Panc1 (cell line): Measurements from ENCODE around the gene CFAP141. TPM values are rescaled to one million over a fixed set of nuclear protein-coding genes. Genes with fewer than 3 reads are reported as not detected.

ENCODE experiments used
- ATAC-seq: fragments of 200-7000 bp; cut with Tn5 transposase; 2 replicates; pipeline ENCODE4 v1.9.1; 2020; ENCODE audit warnings: mild to moderate bottlenecking, moderate library complexity
- BruUV-seq: library from RNA; stranded (reverse); fragments of 400-500 nt; replicated peaks from 2 replicates; lab custom pipeline; 2021; lab: Mats Ljungman, UMichigan
- CTCF ChIA-PET: fragments of 300-600 bp; sonication (Branson Sonifier 250); formaldehyde crosslinking; loops from one replicate; lab custom pipeline; 2022; ENCODE audit warnings: antibody characterized with exemption; lab: Charles Lee
- POLR2A ChIA-PET: fragments of 300-600 bp; sonication (Branson Sonifier 250); formaldehyde crosslinking; loops from one replicate; lab custom pipeline; 2022; ENCODE audit warnings: antibody characterized with exemption; lab: Charles Lee
- DNase-seq: peaks from one replicate; pipeline ENCODE4 v3.0.0-alpha.2; 2010; ENCODE audit warnings: low read depth, low spot score
- H3K27ac ChIP-seq: 2 replicates; pipeline ENCODE4 v1.5.1; 2011; ENCODE audit warnings: mild to moderate bottlenecking, low read length, inconsistent platforms
- H3K27me3 ChIP-seq: fragments of 200-500 bp; sonication (Bioruptor generic); 2 replicates; pipeline ENCODE4 v1.6.0; 2014; ENCODE audit warnings: low read length, inconsistent platforms; ENCODE audit not compliant: control insufficient read depth, insufficient read depth
- H3K36me3 ChIP-seq: fragments of 200-500 bp; sonication (Bioruptor generic); 2 replicates; pipeline ENCODE4 v1.5.1; 2014; ENCODE audit warnings: inconsistent platforms, mild to moderate bottlenecking, low read length, moderate library complexity; ENCODE audit not compliant: control insufficient read depth, insufficient read depth
- H3K4me1 ChIP-seq: 2 replicates; pipeline ENCODE4 v1.5.1; 2011; ENCODE audit warnings: inconsistent platforms, mild to moderate bottlenecking, low read length, moderate library complexity; ENCODE audit not compliant: control insufficient read depth, insufficient read depth
- H3K4me3 ChIP-seq, 2 experiments: 2 replicates each; pipeline ENCODE4 v1.5.1; 2011 to 2012; ENCODE audit warnings: low read depth in 2 of 2, low read length in 2 of 2, mild to moderate bottlenecking in 2 of 2, inconsistent platforms in 1 of 2, moderate library complexity in 1 of 2
- H3K9me3 ChIP-seq: fragments of 200-500 bp; sonication (Bioruptor generic); 2 replicates; pipeline ENCODE4 v1.5.1; 2014; ENCODE audit warnings: low read depth, mild to moderate bottlenecking, inconsistent platforms, low read length, moderate library complexity; ENCODE audit not compliant: control insufficient read depth, insufficient read depth
- POLR2AphosphoS5 ChIP-seq: IDR thresholded peaks from 2 replicates; pipeline ENCODE4 v1.6.1; 2012; ENCODE audit warnings: mild to moderate bottlenecking, low read depth, low read length, moderate library complexity
- SIN3A ChIP-seq: IDR thresholded peaks from 2 replicates; pipeline ENCODE4 v1.6.1; 2012; ENCODE audit warnings: low read depth, mild to moderate bottlenecking, low read length, moderate library complexity, borderline replicate concordance; ENCODE audit not compliant: insufficient read depth
- TCF7L2 ChIP-seq: IDR thresholded peaks from 2 replicates; pipeline ENCODE4 v1.6.1; 2011; ENCODE audit warnings: mild to moderate bottlenecking, low read depth, low read length, inconsistent platforms
- in situ Hi-C: cut with HindIII; loops from 2 replicates; pipeline ENCODE4 v1.10.0; 2016; ENCODE audit warnings: low sequenced_read_pairs, low pct_unique_long_range_greater_than_20kb
- intact Hi-C: fragments of 100-400 bp; cut with micrococcal nuclease; formaldehyde crosslinking; loops from one replicate; pipeline ENCODE4 v1.10.0; 2022; ENCODE audit not compliant: unreplicated experiment
- total RNA-seq: library from RNA; stranded (reverse); gene quantifications from one replicate; pipeline ENCODE4 v1.2.1, GENCODE V29; 2021; ENCODE audit not compliant: unreplicated experiment
- TF ChIP-seq, protein P1 (sequence below), 2 experiments: IDR thresholded peaks; 2 replicates each; pipeline ENCODE4 v1.6.1; 2011 to 2012; ENCODE audit warnings: low read depth in 2 of 2, control low read depth in 1 of 2, low read length in 1 of 2, mild to moderate bottlenecking in 1 of 2, moderate library complexity in 1 of 2; ENCODE audit not compliant: insufficient read depth in 1 of 2
- TF ChIP-seq, protein P2 (sequence below): fragments of 450-650 bp; IDR thresholded peaks from 2 replicates; pipeline ENCODE4 v1.5.1; 2017; ENCODE audit warnings: mild to moderate bottlenecking

Gene CFAP141
- total RNA-seq, 1 experiment from 2014 or later = not detected

- DNase-seq (no peak), ATAC-seq (no peak)
- CTCF ChIA-PET = no interaction called here
- H3K4me1 ChIP-seq = peaks cover 18% of the 10 kb centered on the region
- H3K36me3 ChIP-seq = peaks cover under 1% of the 10 kb centered on the region
- no peaks in the 10 kb centered on the region for H3K27me3 ChIP-seq
- BruUV-seq = no TSS peak
- in situ Hi-C loops (no loop called here), intact Hi-C loops (no loop called here)
- POLR2A ChIA-PET = interaction anchor here (0.5 kb wide), 1 partner anchor 167 kb away, joined by 3 read pairs; no protein-coding TSS in a partner anchor
- H3K27ac ChIP-seq = no peak overlapping the region
- H3K9me3 ChIP-seq = no peaks in the 10 kb centered on the region
- TF ChIP-seq, protein P1, sequence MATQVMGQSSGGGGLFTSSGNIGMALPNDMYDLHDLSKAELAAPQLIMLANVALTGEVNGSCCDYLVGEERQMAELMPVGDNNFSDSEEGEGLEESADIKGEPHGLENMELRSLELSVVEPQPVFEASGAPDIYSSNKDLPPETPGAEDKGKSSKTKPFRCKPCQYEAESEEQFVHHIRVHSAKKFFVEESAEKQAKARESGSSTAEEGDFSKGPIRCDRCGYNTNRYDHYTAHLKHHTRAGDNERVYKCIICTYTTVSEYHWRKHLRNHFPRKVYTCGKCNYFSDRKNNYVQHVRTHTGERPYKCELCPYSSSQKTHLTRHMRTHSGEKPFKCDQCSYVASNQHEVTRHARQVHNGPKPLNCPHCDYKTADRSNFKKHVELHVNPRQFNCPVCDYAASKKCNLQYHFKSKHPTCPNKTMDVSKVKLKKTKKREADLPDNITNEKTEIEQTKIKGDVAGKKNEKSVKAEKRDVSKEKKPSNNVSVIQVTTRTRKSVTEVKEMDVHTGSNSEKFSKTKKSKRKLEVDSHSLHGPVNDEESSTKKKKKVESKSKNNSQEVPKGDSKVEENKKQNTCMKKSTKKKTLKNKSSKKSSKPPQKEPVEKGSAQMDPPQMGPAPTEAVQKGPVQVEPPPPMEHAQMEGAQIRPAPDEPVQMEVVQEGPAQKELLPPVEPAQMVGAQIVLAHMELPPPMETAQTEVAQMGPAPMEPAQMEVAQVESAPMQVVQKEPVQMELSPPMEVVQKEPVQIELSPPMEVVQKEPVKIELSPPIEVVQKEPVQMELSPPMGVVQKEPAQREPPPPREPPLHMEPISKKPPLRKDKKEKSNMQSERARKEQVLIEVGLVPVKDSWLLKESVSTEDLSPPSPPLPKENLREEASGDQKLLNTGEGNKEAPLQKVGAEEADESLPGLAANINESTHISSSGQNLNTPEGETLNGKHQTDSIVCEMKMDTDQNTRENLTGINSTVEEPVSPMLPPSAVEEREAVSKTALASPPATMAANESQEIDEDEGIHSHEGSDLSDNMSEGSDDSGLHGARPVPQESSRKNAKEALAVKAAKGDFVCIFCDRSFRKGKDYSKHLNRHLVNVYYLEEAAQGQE (IDR thresholded peaks at IDR 0.05; ENCODE audit: insufficient read depth in 1 of 2, low read depth in 2 of 2, low read length in 1 of 2) = no peak
- TF ChIP-seq TCF7L2 (no peak), SIN3A (no peak), POLR2AphosphoS5 (no peak)
- TF ChIP-seq, protein P2, sequence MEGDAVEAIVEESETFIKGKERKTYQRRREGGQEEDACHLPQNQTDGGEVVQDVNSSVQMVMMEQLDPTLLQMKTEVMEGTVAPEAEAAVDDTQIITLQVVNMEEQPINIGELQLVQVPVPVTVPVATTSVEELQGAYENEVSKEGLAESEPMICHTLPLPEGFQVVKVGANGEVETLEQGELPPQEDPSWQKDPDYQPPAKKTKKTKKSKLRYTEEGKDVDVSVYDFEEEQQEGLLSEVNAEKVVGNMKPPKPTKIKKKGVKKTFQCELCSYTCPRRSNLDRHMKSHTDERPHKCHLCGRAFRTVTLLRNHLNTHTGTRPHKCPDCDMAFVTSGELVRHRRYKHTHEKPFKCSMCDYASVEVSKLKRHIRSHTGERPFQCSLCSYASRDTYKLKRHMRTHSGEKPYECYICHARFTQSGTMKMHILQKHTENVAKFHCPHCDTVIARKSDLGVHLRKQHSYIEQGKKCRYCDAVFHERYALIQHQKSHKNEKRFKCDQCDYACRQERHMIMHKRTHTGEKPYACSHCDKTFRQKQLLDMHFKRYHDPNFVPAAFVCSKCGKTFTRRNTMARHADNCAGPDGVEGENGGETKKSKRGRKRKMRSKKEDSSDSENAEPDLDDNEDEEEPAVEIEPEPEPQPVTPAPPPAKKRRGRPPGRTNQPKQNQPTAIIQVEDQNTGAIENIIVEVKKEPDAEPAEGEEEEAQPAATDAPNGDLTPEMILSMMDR = no peak
- no peak overlapping the region for H3K4me3 ChIP-seq
Measured at GRCh38 chr1:154154053-154154452, 52.1 kb downstream of the CFAP141 start.

DNA sequence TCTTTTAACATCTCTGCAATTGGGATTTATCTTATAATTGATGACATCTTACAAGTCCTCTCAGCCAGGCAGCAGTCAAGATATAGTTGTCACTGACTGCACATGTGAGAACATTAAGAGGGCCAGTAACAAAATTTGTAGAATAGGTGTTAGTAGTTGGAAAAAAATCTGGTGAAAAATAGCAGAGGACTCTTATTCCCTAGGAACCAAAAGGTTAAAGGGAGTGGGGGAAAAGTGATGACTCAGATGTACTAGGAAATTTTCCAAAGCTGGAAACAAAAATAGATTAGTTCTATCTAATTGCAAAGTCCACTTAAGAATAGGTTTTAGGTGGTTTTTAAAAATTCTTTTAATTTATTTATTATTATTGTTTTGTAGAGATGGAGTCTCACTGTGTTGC is 54.8 kb downstream of the CFAP141 start:
- in situ Hi-C loops = no loop called here
- POLR2A ChIA-PET = interaction anchor here (0.7 kb wide), 1 partner anchor 231 kb away, joined by 10 read pairs; no protein-coding TSS in a partner anchor

More for the DNA sequence above, 54.8 kb downstream of the CFAP141 start:
- Histone ChIP-seq H3K4me3 (no peak overlapping the region), H3K4me1 (peaks cover 3% of the 10 kb centered on the region; the same call in 1 of the 2 replicates), H3K27ac (no peak overlapping the region), H3K9me3 (no peaks in the 10 kb centered on the region), H3K27me3 (no peaks in the 10 kb centered on the region), H3K36me3 (no peaks in the 10 kb centered on the region)
- CTCF ChIA-PET = no interaction called here
- no peak for DNase-seq
- no peak for ATAC-seq
- intact Hi-C loops = no loop called here
- no TSS peak for BruUV-seq
- TF ChIP-seq TCF7L2 = no peak
- TF ChIP-seq POLR2AphosphoS5 = no peak
- TF ChIP-seq, protein P1 (IDR thresholded peaks at IDR 0.05; ENCODE audit: insufficient read depth in 1 of 2, low read depth in 2 of 2, low read length in 1 of 2) = no peak
- TF ChIP-seq, protein P2 = no peak
- no peak for TF ChIP-seq SIN3A
